Tibial artery (tissue), 4 donors: ENCODE results near the gene TLR9.

Experiments used
- DNase-seq, 2 donors: peaks; one replicate each; pipeline ENCODE4 v3.0.0-alpha.2; 2019
- H3K27ac ChIP-seq, 2 donors: fragments of 200-600 bp; sonication (generic) in 1 of 2; 1 replicate in 1 of 2; 2 replicates in 1 of 2; pipeline ENCODE4 v1.5.1; 2018 to 2019; ENCODE audit warnings: mild to moderate bottlenecking in 1 of 2
- H3K27me3 ChIP-seq, 2 donors: fragments of 200-600 bp; sonication (generic) in 1 of 2; one replicate each; pipeline versions ENCODE4 v1.5.1 to v1.6.0; 2016 to 2019
- H3K36me3 ChIP-seq, 3 donors: fragments of 200-600 bp; sonication (generic) in 2 of 3; one replicate each; pipeline ENCODE4 v1.5.1; 2016 to 2019; ENCODE audit warnings: mild to moderate bottlenecking in 2 of 3
- H3K4me1 ChIP-seq, 4 donors: fragments of 200-600 bp; sonication (generic) in 2 of 4; 1 replicate in 3 of 4; 2 replicates in 1 of 4; pipeline ENCODE4 v1.5.1; 2016 to 2019
- H3K4me3 ChIP-seq, 2 donors: fragments of 200-600 bp; sonication (generic) in 1 of 2; 1 replicate in 1 of 2; 2 replicates in 1 of 2; pipeline ENCODE4 v1.5.1; 2018 to 2019; ENCODE audit warnings: mild to moderate bottlenecking in 2 of 2
- H3K9me3 ChIP-seq, 3 donors: fragments of 200-600 bp; sonication (generic) in 1 of 3; one replicate each; pipeline ENCODE4 v1.5.1; 2016 to 2019
- CTCF ChIP-seq, 2 experiments: fragments of 200-600 bp in 1 of 2; fragments of 450-650 bp in 1 of 2; IDR thresholded peaks; one replicate each; pipeline ENCODE4 v1.5.1; 2017 to 2019; ENCODE audit warnings: antibody characterized with exemption in 2 of 2, mild to moderate bottlenecking in 1 of 2, moderate library complexity in 1 of 2
- intact Hi-C: fragments of 100-400 bp; cut with DNase I; formaldehyde crosslinking; loops from one replicate; pipeline ENCODE4 v1.15.0; 2023; ENCODE audit warnings: low total_unique reads

Gene TLR9

GRCh38 chr3:52186729-52187128 lies 38.7 kb downstream of the TLR9 start:
- peaks cover 0 to 14% (median 13%) of the 10 kb centered on the region in 4 donors for H3K4me1 ChIP-seq
- H3K27me3 ChIP-seq = no peaks in the 10 kb centered on the region
- intact Hi-C loops = no loop called here
- no peak overlapping the region for H3K4me3 ChIP-seq
- H3K36me3 ChIP-seq = no peaks in the 10 kb centered on the region
- TF ChIP-seq CTCF (IDR thresholded peaks at IDR 0.05) = no peak
- DNase-seq = no peak
- no peaks in the 10 kb centered on the region for H3K9me3 ChIP-seq
- H3K27ac ChIP-seq = no peak overlapping the region

GRCh38 chr3:52185837-52186236 lies 39.6 kb downstream of the TLR9 start:
- Histone ChIP-seq H3K36me3 (no peaks in the 10 kb centered on the region), H3K4me1 (peaks cover 0 to 12% (median 11%) of the 10 kb centered on the region in 4 donors), H3K4me3 (no peak overlapping the region), H3K27me3 (no peaks in the 10 kb centered on the region), H3K27ac (no peak overlapping the region), H3K9me3 (no peaks in the 10 kb centered on the region)
- DNase-seq = no peak
- no peak for TF ChIP-seq CTCF (IDR thresholded peaks at IDR 0.05)
- intact Hi-C loops = no loop called here

GRCh38 chr3:52185311-52185710 lies 40.1 kb downstream of the TLR9 start:
- TF ChIP-seq CTCF (IDR thresholded peaks at IDR 0.05) = no peak
- no peak overlapping the region for H3K4me3 ChIP-seq
- no peaks in the 10 kb centered on the region for H3K9me3 ChIP-seq
- no peaks in the 10 kb centered on the region for H3K36me3 ChIP-seq
- H3K27ac ChIP-seq = no peak overlapping the region
- peaks cover 0 to 7% (median 6%) of the 10 kb centered on the region in 4 donors for H3K4me1 ChIP-seq
- no peak for DNase-seq
- intact Hi-C loops = no loop called here
- no peaks in the 10 kb centered on the region for H3K27me3 ChIP-seq

GRCh38 chr3:52184690-52185089 lies 40.8 kb downstream of the TLR9 start:
- Histone ChIP-seq H3K36me3 (no peaks in the 10 kb centered on the region), H3K9me3 (no peaks in the 10 kb centered on the region), H3K27ac (no peak overlapping the region), H3K4me1 (peaks cover 0 to 1% (median 0%) of the 10 kb centered on the region in 4 donors), H3K27me3 (no peaks in the 10 kb centered on the region), H3K4me3 (no peak overlapping the region)
- TF ChIP-seq CTCF (IDR thresholded peaks at IDR 0.05) = no peak
- DNase-seq = no peak
- intact Hi-C loops = no loop called here

- no peak overlapping the region for H3K27ac ChIP-seq
- no peaks in the 10 kb centered on the region for H3K9me3 ChIP-seq
- no peaks in the 10 kb centered on the region for H3K36me3 ChIP-seq
- no peak overlapping the region for H3K4me3 ChIP-seq
- H3K27me3 ChIP-seq = no peaks in the 10 kb centered on the region
- TF ChIP-seq CTCF (IDR thresholded peaks at IDR 0.05) = no peak
- no peak for DNase-seq
- intact Hi-C loops = no loop called here
- no peaks in the 10 kb centered on the region for H3K4me1 ChIP-seq
Observed at GRCh38 chr3:52183786-52184445, 41.5 kb downstream of the TLR9 start.

GRCh38 chr3:52182691-52183090 lies 42.8 kb downstream of the TLR9 start:
- H3K27me3 ChIP-seq = no peaks in the 10 kb centered on the region
- peaks cover 0 to 3% (median 0%) of the 10 kb centered on the region in 4 donors for H3K4me1 ChIP-seq
- no peak for TF ChIP-seq CTCF (IDR thresholded peaks at IDR 0.05)
- no peaks in the 10 kb centered on the region for H3K36me3 ChIP-seq
- no peak overlapping the region for H3K4me3 ChIP-seq
- intact Hi-C loops = no loop called here
- no peaks in the 10 kb centered on the region for H3K9me3 ChIP-seq
- H3K27ac ChIP-seq = no peak overlapping the region
- DNase-seq = no peak
